Right cardiac atrium (tissue), 5 donors: ENCODE results near the gene RAD51D. TPM values are rescaled to one million over a fixed set of nuclear protein-coding genes. Genes with fewer than 3 reads are reported as not detected.

ENCODE experiments used
- ATAC-seq, 2 donors: fragments of 200-7000 bp; cut with Tn5 transposase; one replicate each; pipeline versions ENCODE4 v1.8.0 to v1.9.1; 2020; ENCODE audit warnings: moderate library complexity in 2 of 2, mild to moderate bottlenecking in 1 of 2
- DNase-seq, 3 donors: peaks; one replicate each; pipeline ENCODE4 v3.0.0-alpha.2; 2020
- H3K27ac ChIP-seq: one replicate; pipeline ENCODE4 v1.5.1; 2013; ENCODE audit warnings: mild to moderate bottlenecking, low read length, control low read depth, moderate library complexity
- H3K27me3 ChIP-seq: one replicate; pipeline ENCODE4 v1.6.1; 2013; ENCODE audit not compliant: control insufficient read depth, insufficient read depth
- H3K4me1 ChIP-seq: one replicate; pipeline ENCODE4 v1.6.1; 2013; ENCODE audit warnings: low read length; ENCODE audit not compliant: control insufficient read depth, insufficient read depth
- H3K4me3 ChIP-seq: one replicate; pipeline ENCODE4 v1.5.1; 2013; ENCODE audit warnings: low read length, control low read depth
- H3K9me3 ChIP-seq: one replicate; pipeline ENCODE4 v1.6.1; 2013; ENCODE audit warnings: low read length; ENCODE audit not compliant: control insufficient read depth
- WGBS: extraction: QIAGEN DNeasy Blood & Tissue Kit; methylation state at CpG from one replicate; pipeline ENCODE4 v1.1.7; 2013; 5-methylcytosine and 5-hydroxymethylcytosine counted together
- intact Hi-C, 4 donors: fragments of 100-400 bp; cut with DNase I; formaldehyde crosslinking; loops; one replicate each; pipeline versions ENCODE4 v1.11.0 to v1.14.0; 2022 to 2023
- polyA plus RNA-seq: library from polyadenylated mRNA; stranded (reverse); fragments of 200-250 nt; gene quantifications from one replicate; pipeline ENCODE4 v1.2.3, GENCODE V29; 2013
- total RNA-seq, 4 donors: library from RNA; stranded (reverse); fragmentation: NEBNext Ultra II Directional; extraction: Animal tissue kit (Norgen Biotek cat#: 25700); gene quantifications; one replicate each; pipeline ENCODE4 v1.2.1, GENCODE V29; 2021
- donor health status: healthy with polysubstance abuse.
- donor health status: DM: no; HTN: yes; CAD: no.
- donor health status: DM: no; HTN: no; CAD: no.
- donor health status: DM: no; HTN: yes; CAD: no; lungs with severe emphysema.
- donor health status: DM: yes; HTN: yes; CAD: no.

The RAD51D gene
- total and polyA plus RNA-seq, 5 donors = 3.4 to 7.1 (median 5.9) TPM

DNA sequence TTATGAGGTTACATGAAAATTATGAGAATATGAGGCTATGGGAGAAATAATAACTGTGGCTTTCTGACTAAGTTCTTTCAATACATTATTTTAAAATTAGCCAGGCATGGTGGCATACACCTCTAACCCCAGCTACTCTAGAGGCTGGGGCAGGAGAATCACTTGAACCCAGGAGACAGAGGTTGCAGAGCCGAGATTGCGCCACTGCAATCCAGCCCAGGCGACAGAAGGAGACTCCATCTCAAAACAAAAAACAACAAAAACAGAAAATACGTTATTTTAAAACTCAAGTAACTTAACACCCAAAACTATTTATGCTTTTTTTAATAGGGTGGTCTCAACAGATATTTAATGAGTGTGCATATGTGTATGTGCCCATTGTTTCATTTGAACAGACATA is 53.8 kb downstream of the RAD51D start:
- Histone ChIP-seq H3K4me3 (no peak overlapping the region), H3K9me3 (no peaks in the 10 kb centered on the region), H3K4me1 (peaks cover 2% of the 10 kb centered on the region), H3K27me3 (no peaks in the 10 kb centered on the region), H3K27ac (no peak overlapping the region)
- ATAC-seq = no peak
- intact Hi-C loops = loop anchor here in 1 of 4 donors (10.0 kb wide), 1 partner anchor 61 kb away; no protein-coding TSS in a partner anchor
- no peak for DNase-seq
- 92% methylated on average over 4 of the region's 4 CpGs for WGBS

DNA sequence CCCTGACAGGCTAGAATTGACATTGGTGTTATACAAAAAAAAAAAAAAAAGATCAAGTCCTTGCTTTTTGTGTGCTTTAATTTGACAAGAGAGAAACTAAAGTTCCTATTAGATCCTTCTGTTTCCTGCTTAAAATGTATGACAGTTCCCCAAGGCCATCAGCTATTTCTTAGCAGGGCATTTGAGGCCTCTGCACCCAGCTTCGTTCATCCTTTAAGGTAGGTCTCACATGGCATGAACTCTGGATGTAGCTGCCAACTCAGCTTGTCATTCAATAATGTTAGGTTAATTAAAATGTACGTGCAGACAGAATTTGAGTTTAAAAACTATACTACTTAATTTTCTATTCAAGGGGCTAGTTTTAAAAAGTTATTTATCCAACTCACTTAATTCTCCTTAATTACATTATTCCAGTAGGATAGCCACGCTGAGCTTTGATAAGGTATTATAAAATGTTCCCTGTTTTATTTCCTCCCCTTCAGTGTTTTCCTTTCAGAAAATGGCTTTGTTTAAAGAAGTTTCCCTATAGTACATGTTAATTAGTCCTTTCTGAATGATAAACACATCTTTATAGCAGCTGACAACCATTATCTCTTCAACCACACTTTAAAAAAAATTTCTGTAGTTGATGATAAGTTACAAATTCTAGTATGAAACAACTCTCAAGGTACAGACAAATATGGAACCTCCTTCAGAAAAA is 55.0 kb downstream of the RAD51D start:
- H3K27me3 ChIP-seq = no peaks in the 10 kb centered on the region
- H3K4me3 ChIP-seq = no peak overlapping the region
- no peak overlapping the region for H3K27ac ChIP-seq
- DNase-seq = no peak
- peaks cover 2% of the 10 kb centered on the region for H3K4me1 ChIP-seq
- no peak for ATAC-seq
- intact Hi-C loops = loop anchor here in 1 of 4 donors (10.0 kb wide), 1 partner anchor 60 kb away; no protein-coding TSS in a partner anchor
- WGBS = 86% methylated on average over 3 of the region's 3 CpGs
- H3K9me3 ChIP-seq = no peaks in the 10 kb centered on the region

DNA sequence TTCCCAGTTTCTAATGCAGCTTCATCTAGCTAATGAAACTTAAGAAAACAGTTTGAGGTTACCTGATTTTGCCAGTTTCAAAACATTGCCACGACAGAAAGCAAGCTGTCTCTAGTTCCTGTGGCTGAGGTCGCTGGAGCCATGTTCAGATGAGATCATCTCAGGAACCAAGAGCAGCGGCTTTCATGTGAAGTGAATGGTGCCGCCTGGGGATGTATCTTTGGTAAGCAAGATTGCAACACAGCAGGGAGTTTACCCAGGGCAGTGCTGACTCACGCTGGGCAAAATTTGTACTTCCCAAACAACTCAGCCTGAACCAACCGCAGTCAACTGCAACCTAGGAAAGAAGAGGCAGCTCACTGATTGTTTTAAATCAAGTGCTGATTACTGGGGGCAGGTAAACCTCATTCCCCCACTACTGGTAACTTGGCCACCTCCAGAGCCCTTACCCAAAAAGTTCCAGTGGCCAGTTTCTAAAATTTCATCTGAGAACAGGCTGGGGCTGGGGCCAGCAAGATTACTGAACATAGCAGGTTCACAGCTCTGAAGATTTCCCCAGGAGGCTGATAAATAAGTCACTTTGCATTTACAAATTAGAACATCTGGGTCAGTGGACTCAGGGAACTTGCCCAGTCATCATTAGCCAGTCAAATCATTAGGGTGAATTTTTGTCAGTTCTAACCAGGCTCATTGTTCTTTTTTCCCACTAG is 56.0 kb downstream of the RAD51D start, which contains the start of gene RFFL:
RFFL (minus strand) TSS at position 194 of the 710 bp plus-strand sequence. CDS start 37,154 bp downstream, outside the sequence.
- peak; percentile 98 to 99 for ATAC-seq
- intact Hi-C loops = loop anchor here in 1 of 4 donors (10.0 kb wide), 1 partner anchor 59 kb away; no protein-coding TSS in a partner anchor
- H3K9me3 ChIP-seq = no peaks in the 10 kb centered on the region
- peak within 1 kb of the TSS; percentile 97 for H3K27ac ChIP-seq
- peaks cover 2% of the 10 kb centered on the region for H3K4me1 ChIP-seq
- DNase-seq = peak; percentile 84 to 90 (median 88)
- peak within 1 kb of the TSS; percentile 1 for H3K4me3 ChIP-seq
- H3K27me3 ChIP-seq = no peaks in the 10 kb centered on the region
- 17% methylated on average over 6 of the region's 6 CpGs for WGBS

DNA sequence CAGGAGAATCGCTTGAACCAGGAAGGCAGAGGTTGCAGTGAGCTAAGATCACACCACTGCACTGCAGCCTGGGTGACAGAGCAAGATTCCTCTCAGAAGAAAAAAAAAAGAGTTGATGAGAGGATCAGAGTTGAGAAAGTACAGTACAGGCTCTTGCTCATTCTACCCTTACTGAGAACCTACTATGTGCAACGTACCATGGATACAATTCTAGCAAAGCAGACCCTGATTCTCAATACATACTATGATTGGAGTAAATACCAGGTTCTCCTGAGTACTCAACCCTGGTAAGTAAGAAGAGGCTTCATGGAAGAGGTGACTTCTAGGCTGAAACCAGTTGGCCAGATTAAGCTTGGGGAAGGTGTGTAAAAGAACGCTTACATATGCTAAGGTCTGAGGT is 57.4 kb downstream of the RAD51D start:
- DNase-seq = no peak
- Histone ChIP-seq H3K27ac (no peak overlapping the region), H3K9me3 (no peaks in the 10 kb centered on the region), H3K27me3 (no peaks in the 10 kb centered on the region), H3K4me3 (no peak overlapping the region), H3K4me1 (no peaks in the 10 kb centered on the region)
- 96% methylated on average over 3 of the region's 3 CpGs for WGBS
- ATAC-seq = no peak
- intact Hi-C loops = loop anchor here in 1 of 4 donors (10.0 kb wide), 1 partner anchor 58 kb away; no protein-coding TSS in a partner anchor

DNA sequence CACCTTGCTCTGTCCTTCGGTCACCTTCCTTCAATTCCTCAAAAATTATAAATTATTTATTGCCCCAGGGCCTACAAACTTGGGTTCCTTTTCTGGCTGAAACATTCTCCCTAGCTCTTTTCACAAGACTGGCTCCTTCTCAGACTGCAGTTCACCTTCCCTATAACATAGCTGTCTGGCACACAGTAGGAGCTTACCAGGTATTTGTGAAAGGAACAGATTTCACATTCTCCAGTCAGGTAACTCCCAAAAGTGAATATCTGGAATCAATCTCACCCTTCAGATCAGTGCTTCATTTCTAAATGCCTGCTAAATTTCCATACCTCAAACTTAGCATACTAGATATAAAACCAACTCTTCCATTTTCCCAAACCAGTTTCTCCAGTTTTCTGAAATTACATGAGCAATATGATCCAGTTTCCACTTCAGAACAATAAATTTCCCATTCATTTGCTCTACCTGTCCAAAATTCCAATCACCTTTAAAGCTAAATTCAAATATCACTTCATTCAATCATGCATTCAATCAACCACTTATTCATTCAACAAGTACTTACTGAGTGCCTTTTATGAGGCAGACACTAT is 62.2 kb downstream of the RAD51D start:
- intact Hi-C loops = no loop called here
- WGBS = 100% methylated on average over 1 of the region's 1 CpG
- Histone ChIP-seq H3K27me3 (no peaks in the 10 kb centered on the region), H3K4me1 (no peaks in the 10 kb centered on the region), H3K27ac (no peak overlapping the region), H3K9me3 (no peaks in the 10 kb centered on the region), H3K4me3 (no peak overlapping the region)
- ATAC-seq (no peak), DNase-seq (no peak)

DNA sequence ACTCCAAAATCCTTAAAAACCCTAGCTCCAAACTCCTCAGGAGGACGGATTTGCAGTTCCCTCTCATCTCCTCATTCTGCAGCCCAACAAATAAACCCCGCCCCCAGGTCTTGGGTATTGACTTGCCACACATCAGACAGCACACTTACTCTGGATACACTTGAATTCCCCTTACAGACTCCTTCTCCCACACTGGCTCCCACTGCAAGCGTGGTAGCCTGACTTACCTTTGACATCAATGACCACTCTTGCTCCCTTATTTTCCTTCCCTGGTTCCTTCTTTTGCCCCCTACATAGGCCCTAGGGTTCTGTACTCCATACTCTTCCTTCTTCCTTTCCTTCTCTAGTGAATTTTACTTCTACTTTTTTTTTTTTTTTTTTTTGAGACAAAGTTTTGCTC is 63.6 kb downstream of the RAD51D start:
- Histone ChIP-seq H3K4me1 (no peaks in the 10 kb centered on the region), H3K9me3 (no peaks in the 10 kb centered on the region), H3K27me3 (no peaks in the 10 kb centered on the region), H3K4me3 (no peak overlapping the region), H3K27ac (no peak overlapping the region)
- DNase-seq = no peak
- ATAC-seq = no peak
- 87% methylated on average over 3 of the region's 3 CpGs for WGBS
- intact Hi-C loops = no loop called here

DNA sequence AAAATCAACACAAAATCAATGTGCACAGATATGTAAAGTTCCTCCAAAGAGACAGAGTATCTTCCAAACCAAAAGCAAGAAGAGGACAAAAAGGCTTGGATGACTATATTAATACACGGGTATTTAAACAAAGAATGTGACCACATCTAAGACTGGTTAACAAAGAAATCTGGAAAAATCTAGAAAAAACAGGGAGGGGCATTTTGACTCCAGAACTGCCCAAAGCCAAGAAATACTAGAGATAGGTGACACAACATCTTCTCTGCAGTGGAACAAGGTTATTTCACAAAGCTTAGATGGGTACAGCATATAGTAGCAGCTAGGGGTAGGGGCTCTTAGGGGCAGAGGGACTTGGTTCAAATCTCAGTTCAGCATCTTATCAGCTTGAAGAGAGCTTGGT is 66.5 kb downstream of the RAD51D start:
- intact Hi-C loops = no loop called here
- DNase-seq = no peak
- WGBS = 91% methylated on average over 1 of the region's 1 CpG
- H3K27ac ChIP-seq = no peak overlapping the region
- H3K27me3 ChIP-seq = no peaks in the 10 kb centered on the region
- no peak overlapping the region for H3K4me3 ChIP-seq
- H3K9me3 ChIP-seq = no peaks in the 10 kb centered on the region
- H3K4me1 ChIP-seq = no peaks in the 10 kb centered on the region
- no peak for ATAC-seq

DNA sequence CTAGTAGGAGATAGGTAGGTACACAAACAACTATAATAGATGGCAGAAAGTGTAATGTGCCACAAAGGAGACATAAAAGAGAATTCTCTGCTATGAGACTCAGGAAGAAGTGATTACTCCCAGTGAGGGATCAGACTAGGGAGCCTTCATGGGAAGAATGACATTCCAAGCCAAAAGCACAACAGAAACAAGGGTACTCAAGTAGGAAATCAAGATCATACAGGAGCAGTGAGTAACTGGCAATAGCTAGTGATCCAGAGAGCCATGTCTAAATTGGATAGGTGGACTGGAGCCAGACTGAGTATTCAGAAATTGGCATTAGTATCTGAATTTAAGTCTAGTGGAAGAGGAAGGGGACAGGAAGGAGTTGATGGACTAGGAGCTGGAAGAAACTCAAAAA is 66.9 kb downstream of the RAD51D start:
- Histone ChIP-seq H3K9me3 (no peaks in the 10 kb centered on the region), H3K4me1 (no peaks in the 10 kb centered on the region), H3K4me3 (no peak overlapping the region), H3K27ac (no peak overlapping the region), H3K27me3 (no peaks in the 10 kb centered on the region)
- intact Hi-C loops = no loop called here
- DNase-seq = no peak
- no peak for ATAC-seq

DNA sequence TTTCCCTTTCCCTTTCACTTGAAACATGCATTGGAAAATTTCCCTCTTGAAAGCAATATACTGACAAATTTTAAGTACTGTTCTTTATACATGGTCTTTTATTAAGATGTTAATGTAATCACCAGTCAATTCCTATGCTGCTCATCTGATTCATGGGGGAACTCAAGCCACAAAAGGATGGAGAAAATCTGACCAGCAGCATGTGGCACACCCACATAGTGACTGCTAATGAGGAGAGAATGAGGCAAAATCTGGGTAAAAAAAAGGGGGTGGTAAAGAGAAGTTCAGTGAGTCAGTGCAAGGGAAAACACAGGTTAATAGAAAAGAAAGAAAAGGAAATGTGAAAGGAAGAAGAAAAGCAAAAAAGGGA is 67.4 kb downstream of the RAD51D start:
- DNase-seq (no peak), ATAC-seq (no peak)
- Histone ChIP-seq H3K9me3 (no peaks in the 10 kb centered on the region), H3K27ac (no peak overlapping the region), H3K27me3 (no peaks in the 10 kb centered on the region), H3K4me1 (no peaks in the 10 kb centered on the region), H3K4me3 (no peak overlapping the region)
- intact Hi-C loops = no loop called here

DNA sequence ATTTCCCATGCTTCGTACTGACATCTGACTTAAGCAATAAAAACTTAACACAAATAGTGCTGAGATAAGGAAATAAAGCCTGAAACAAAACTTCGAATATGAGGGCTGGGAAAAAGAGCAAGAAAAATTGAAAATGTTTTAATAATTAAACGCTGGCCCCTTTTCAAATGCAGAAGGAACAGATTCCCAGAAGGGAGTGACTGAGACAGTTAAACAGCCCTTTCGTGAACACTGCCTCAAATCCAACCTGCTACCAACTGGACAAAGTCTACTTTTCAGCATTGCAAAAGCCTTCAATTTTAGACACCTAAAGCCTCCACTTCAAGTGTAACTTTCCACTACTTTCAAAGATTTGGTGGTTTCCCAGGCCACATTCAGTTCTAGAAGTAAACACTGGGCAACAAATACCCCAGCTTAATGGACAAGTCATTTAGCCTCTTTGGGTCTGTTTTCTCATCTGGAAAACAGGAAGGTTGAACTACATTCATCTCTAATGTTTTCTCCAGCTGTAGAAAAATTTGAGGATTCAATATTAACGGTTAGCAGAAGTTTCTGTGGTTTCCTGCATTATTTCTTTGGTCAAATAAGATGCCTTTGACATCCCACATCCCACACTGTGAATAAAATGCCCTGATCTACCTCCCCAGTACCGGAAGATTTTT is 68.0 kb downstream of the RAD51D start:
- no peak overlapping the region for H3K27ac ChIP-seq
- H3K4me1 ChIP-seq = no peaks in the 10 kb centered on the region
- intact Hi-C loops = no loop called here
- no peaks in the 10 kb centered on the region for H3K27me3 ChIP-seq
- no peak for ATAC-seq
- 37% methylated on average over 6 of the region's 6 CpGs for WGBS
- no peak overlapping the region for H3K4me3 ChIP-seq
- H3K9me3 ChIP-seq = no peaks in the 10 kb centered on the region
- DNase-seq = no peak

DNA sequence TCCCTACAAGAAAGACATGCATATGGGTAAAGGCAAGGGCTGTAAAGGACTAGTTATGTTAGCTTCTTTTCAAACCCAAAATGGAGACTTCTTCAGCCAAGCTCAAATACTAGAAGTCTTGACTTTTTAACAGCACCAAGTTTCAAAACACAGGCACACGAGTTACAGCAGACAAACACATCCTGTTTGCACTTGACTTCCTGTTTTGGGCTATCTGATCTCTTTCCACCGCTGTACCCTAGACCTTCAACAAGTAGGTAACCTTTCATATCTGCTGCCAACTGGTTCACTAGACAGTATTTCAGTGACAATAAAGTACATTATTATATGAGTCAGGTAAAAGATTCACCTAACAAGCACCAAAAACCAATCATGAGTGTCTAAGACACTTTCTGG is 68.5 kb downstream of the RAD51D start:
- DNase-seq = no peak
- no peaks in the 10 kb centered on the region for H3K4me1 ChIP-seq

More for the DNA sequence above, 68.5 kb downstream of the RAD51D start:
- WGBS = 13% methylated on average over 2 of the region's 2 CpGs
- no peaks in the 10 kb centered on the region for H3K27me3 ChIP-seq
- no peak overlapping the region for H3K4me3 ChIP-seq
- intact Hi-C loops = no loop called here
- H3K9me3 ChIP-seq = no peaks in the 10 kb centered on the region
- H3K27ac ChIP-seq = no peak overlapping the region
- peak; percentile 49 to 59 for ATAC-seq
